NB4 (cell line): ENCODE data around the gene LRRC8B.

Experiments
- DNase-seq: peaks from one replicate; pipeline ENCODE4 v3.0.0; 2010; ENCODE audit warnings: low read depth
- H3K4me3 ChIP-seq: one replicate; pipeline ENCODE4 v1.5.1; 2011; ENCODE audit warnings: mild to moderate bottlenecking, low read depth, low read length, moderate library complexity
- MAX ChIP-seq: IDR thresholded peaks from 2 replicates; pipeline ENCODE4 v1.6.1; 2011; ENCODE audit warnings: low read depth, low read length
- MYC ChIP-seq: IDR thresholded peaks from 2 replicates; pipeline ENCODE4 v1.6.1; 2011; ENCODE audit warnings: low read depth, low read length
- POLR2A ChIP-seq: IDR thresholded peaks from 2 replicates; pipeline ENCODE4 v1.6.1; 2011; ENCODE audit warnings: mild to moderate bottlenecking; ENCODE audit not compliant: insufficient read length; ENCODE audit errors: extremely low read depth
- TF ChIP-seq, protein P1 (sequence below): IDR thresholded peaks from one replicate; pipeline ENCODE4 v1.5.1; 2012; ENCODE audit warnings: low read depth, low read length

The LRRC8B gene

GRCh38 chr1:89611721-89612120 lies 87.1 kb downstream of the LRRC8B start:
- H3K4me3 ChIP-seq = no peak overlapping the region
- no peak for DNase-seq
- TF ChIP-seq, protein P1, sequence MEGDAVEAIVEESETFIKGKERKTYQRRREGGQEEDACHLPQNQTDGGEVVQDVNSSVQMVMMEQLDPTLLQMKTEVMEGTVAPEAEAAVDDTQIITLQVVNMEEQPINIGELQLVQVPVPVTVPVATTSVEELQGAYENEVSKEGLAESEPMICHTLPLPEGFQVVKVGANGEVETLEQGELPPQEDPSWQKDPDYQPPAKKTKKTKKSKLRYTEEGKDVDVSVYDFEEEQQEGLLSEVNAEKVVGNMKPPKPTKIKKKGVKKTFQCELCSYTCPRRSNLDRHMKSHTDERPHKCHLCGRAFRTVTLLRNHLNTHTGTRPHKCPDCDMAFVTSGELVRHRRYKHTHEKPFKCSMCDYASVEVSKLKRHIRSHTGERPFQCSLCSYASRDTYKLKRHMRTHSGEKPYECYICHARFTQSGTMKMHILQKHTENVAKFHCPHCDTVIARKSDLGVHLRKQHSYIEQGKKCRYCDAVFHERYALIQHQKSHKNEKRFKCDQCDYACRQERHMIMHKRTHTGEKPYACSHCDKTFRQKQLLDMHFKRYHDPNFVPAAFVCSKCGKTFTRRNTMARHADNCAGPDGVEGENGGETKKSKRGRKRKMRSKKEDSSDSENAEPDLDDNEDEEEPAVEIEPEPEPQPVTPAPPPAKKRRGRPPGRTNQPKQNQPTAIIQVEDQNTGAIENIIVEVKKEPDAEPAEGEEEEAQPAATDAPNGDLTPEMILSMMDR = no peak
- no peak for TF ChIP-seq MAX
- TF ChIP-seq MYC = no peak
- no peak for TF ChIP-seq POLR2A

GRCh38 chr1:89613928-89614327 lies 89.3 kb downstream of the LRRC8B start:
- no peak for TF ChIP-seq MAX
- no peak for TF ChIP-seq POLR2A
- TF ChIP-seq MYC = no peak
- TF ChIP-seq, protein P1 = no peak
- H3K4me3 ChIP-seq = no peak overlapping the region
- no peak for DNase-seq

- DNase-seq = peak; percentile 52
- TF ChIP-seq, protein P1 = peak; percentile 70
- TF ChIP-seq MYC = no peak
- H3K4me3 ChIP-seq = no peak overlapping the region
These were observed 91.3 kb downstream of the LRRC8B start for GRCh38 chr1:89615676-89616598.

DNA sequence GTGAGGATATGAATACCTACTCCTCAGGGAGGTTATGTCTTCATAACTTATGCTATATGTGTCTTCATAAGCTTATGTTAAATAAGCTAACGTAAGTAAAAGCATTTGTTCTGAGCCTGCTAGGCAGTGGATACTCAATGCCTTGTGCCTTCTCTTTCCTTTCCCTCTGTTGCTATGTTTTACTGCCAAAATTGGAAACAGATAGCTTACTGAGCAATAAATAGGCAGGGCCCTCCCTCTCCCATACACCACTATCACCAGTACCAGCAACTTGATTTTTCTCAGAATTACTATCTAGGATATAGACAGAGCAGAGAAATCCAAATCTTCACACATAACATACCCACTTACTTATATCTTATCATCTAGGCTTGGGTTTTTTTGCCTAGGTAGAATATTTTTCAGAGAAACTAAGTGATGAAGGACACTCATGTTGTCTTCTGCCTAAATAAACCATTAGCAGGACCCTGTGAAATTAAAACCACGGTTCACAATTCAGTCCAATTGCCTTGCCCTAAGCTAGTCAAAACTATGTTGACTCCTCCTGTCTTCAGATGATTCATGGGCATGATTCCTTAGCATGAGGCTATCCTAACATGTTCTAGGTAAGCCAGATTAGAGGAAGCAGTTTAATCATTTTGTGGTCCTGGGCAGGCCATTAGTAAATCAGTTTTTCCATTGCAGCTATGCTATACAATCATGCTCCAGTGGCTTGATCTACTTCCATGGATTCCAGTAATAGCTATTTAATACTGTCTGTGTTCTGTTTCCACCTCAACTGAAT lies 92.4 kb downstream of the LRRC8B start:
- no peak for TF ChIP-seq MAX
- TF ChIP-seq POLR2A = no peak
- no peak for TF ChIP-seq MYC
- TF ChIP-seq, protein P1 = no peak
- no peak for DNase-seq
- H3K4me3 ChIP-seq = no peak overlapping the region

DNA sequence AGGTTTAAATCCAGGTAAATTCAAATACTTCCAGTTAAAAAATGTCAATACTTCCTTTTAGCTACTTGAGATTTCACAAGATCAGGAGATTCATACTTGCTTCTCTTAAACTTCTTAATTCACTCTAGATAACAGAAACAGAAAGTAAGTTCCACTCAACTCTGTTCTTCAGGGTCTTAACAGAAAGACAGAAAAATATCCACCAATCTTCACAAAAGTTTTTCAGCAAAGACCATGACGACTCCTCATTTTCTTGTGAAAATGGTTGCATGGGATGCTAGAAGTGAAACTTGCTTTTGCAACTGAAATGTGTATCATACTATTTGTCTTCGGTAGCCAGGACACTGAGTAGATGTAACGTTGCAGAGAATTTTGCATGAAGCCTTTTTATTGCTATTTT lies 96.0 kb downstream of the LRRC8B start:
- no peak overlapping the region for H3K4me3 ChIP-seq
- TF ChIP-seq POLR2A (no peak), MAX (no peak), MYC (no peak)
- TF ChIP-seq, protein P1 = no peak
- no peak for DNase-seq
